Fibroblast of peridontal ligament (primary cell): ENCODE data around the gene KRTAP5-1.
A peak's percentile ranks its signal among the peaks of the same experiment; 100 is the strongest.

ENCODE experiments used
- DNase-seq: peaks from one replicate; pipeline ENCODE4 v3.0.0-alpha.2; 2010; ENCODE audit errors: extremely low read depth

KRTAP5-1 gene

DNA sequence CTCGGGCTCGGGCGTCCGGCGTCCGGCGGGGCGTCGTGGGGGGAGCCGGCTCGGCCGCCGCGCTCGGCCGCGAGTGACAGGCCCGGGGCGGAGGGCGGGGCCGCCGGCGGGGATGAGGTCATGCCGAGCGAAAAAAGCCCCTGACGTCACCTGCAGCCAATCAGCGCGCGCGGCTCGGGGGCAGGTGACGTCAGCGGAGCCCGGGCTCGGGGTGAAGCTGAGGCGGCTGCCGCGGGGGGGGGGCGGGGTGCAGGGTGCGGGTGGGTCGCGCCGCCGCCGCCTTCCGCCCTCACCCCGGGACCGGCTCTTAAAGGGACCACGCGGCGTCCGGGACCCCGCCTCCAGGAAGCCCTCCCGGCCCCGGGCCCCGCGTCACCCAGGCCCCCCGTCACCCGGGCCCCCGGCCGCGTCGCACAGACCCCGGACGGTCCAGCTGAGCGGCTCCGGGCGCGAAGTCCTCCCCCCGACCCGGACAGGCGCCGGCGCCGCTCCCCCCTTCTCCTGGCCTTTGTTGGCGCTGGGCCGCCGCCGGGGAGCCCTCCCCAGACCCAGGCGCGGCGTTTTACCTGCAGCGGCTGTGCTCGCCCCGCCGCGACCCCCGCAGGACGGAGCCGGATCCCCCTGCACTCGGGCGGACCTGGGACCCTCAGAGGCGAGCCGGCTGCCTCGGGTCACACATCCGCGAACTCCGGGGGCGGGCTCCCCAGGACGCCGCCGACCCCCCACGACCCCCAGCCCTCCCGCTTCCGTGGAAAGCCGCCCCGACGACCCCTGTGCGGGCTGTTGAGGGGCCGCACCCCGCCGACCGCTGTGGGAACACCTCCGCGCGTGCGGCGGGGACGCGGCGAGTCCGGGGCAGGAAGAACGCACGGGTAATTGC, 12.6 kb downstream of the KRTAP5-1 start, which contains the start of gene DUSP8:
Gene DUSP8, minus strand, starts transcription at position 75 of the 880 bp plus-strand sequence. CDS start 6,445 bp downstream, outside the sequence.
- DNase-seq: peak; percentile 68

DNA sequence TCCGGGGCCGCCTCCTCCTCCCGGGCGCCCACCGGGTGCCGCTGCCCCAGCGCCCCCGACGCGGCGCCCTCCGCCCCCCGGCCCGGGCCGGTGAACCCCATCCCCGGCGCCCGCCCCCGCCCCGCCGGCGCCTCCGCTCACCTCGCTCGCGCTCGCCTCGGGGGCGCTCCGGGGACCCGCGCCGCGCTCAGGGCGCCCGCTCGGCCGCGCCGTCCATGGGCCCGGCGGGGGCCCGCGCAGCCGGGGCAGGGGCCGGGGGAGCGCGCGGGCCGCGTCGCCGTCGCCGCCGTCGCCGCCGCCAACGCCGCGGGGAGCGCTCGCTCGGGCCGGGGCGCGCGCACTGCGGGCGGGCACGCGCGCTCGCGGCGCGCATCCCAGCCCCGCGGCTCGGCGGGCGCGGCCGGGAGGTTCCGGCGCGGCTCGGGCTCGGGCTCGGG, 13.3 kb downstream of the KRTAP5-1 start:
- no peak for DNase-seq

DNA sequence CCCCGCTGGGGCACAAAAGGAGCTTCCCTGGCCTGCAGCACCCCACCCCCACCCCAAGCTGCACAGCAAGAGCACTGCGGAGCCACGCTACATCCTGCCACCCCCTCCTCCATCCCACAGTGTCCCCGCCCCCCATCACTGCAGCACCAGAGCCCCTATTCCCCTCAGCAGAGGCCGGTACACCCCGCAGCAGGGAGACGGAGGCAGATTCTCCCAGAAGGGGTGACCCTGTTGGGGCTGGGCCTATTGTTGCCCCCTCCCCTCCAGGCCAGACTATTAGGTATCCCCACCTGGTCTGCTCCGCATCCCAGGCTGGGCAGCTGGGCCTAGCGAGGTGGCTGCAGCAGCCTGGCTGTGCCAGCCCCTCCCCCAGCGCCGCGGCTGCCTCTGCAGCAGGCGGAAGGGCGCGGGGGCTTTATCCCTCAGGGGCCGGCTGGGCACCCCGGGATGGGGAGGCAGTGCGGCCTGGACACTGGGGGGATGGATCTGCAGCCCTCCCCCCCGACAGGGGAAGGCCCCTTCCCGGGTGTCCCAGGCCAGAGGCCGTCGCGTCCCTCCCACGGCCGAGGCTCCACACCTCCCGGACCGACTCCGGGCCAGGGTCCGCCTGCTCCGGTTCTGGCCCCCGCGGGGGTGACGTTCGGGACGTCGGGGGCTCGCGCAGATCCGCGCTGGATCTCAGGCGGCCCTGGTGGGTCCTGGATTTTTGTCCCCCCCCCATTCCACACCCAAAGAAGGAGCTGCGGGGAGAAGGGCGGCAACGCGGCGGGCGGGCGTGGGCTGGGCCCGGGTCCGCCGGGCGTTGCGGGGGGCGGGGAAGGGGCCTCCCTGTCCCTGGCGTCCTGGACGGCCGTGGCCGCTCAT, 14.0 kb downstream of the KRTAP5-1 start:
- DNase-seq: no peak

DNA sequence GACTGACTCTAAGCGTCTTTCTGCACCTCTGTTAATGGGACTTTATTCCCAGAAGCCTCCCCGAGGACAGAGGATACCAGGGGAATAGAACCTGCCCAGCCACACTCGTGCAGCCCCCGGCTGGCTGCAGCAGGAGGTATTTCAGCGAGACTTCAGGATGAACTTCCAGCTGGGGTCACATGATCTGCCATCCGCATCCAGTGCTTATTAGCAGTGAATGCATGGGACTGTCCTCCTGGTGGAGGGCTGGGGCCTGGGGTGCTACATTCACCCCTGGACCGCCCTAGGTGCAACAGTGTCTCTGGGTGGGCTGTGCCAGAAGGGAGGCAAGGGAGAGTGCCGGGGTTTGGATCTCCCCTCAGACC, 14.6 kb downstream of the KRTAP5-1 start:
- no peak for DNase-seq

DNA sequence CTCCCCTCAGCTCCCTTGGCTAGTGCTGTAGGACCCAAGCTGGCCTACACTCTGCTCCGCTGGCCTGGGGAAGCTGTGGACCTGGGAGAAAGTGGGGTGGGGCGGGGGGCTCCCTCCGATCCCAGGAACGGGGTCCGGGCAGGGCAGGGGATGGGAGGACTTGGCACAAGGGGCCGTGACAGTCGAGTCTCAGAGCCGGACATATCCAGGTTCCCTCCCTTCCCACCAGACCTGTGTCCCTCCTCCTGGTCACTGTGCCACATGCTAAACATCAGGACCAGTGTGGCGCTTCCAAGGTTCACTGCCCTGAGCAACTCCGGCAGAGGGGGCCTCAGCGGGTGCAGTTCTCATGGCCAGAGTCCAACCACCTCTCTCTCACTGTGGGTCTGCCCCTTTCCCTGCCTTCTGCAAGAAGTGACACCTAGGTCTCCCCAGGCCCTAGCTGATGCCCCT, 15.1 kb downstream of the KRTAP5-1 start:
- no peak for DNase-seq

DNA sequence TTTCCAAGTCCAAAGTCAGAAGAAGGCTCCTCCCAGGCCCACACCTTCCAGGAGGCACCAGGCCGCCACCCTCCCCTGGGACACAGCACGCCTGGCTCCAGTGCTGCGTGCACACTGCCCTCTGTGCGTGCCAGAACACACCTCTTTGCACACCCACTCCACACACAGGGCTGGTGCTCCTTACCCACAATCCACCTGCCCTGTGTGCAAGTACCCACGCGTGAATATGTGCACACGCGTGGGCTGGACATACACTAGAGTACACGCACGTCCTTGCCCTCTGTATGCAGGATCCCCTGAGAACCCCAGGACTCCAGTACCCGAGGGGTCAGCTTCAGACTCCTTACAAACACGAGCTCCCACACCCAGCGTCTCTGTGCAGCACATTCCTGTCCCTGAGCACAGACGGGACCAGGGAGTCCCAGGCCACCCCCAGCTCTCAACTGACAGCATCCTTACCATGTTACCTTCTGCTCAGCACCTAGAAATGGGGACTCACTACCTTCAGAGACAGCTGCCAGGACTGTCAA, 15.8 kb downstream of the KRTAP5-1 start:
- no peak for DNase-seq

DNA sequence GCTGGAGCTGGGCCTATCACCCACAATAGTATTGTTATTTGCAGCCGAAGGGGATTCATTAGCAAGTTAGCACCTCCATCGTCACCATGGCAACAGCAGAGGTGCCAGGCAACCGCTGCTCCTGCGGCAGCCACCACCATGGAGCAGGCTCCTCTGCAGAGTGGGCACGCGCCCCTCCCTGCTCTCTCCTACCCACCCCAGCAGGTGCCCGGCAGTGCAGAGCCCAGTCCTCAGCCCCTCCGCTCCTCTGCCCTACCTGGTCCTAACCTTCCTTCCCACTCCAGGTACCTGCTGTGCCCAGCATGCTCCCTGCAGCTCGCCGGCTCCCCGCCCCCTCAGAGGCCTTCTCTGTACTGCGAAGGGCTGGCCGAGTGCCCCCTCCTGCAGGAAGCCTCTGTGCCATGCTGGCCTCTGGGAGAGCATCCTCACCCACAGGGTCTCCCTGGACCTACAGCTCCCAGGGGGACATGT, 16.6 kb downstream of the KRTAP5-1 start:
- no peak for DNase-seq

DNA sequence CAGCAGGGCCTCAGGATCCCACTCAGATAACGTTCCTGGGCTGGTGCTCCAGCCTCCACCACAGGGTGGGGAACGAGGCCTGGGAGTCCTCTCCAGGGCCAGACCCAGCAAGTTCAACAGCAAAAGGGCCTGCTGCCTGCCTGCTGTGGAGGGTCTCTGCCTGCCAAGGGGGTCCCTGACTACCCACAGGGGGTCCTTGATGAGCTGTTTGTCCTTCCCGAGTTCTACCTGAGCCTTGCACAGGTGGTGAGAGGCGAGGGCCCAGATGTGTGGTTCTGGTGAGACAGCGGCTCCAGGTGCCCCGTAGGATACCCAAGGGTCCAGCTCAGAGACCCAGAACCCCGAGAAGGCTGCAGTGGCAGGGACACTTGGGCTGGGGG, 17.4 kb downstream of the KRTAP5-1 start:
- DNase-seq: no peak

DNA sequence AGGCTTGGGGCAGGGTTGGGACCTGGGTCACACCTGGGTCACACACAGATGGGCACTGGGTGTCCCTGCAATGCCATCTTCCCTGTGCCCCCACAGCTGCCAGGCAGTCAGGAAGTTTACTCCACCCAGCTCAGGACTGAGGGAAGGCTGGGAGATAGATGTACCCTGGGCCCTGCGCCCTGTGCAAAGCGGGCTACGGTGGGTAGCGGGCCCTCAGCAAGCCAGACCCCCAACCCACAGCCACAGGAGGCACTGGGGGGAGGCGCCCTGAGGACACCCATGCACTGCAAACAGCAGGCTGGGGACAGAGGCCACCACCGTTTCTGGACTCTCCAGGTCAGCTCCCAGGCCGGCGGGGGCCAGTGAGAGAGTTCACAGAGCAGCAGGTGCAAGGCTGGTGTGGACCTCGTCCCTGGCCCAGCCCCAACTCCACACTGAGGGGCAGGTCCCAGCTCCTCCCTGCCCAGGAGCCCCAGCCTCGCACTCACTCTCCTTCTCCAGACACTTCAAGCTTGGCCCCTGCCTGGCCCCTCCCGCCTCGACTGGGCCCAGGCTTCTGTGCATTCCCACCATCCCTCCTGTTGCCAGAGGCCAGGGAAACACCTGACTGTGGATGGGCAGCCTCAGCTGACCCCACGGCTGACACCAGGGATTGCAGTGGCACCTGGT, 17.9 kb downstream of the KRTAP5-1 start:
- DNase-seq: no peak

DNA sequence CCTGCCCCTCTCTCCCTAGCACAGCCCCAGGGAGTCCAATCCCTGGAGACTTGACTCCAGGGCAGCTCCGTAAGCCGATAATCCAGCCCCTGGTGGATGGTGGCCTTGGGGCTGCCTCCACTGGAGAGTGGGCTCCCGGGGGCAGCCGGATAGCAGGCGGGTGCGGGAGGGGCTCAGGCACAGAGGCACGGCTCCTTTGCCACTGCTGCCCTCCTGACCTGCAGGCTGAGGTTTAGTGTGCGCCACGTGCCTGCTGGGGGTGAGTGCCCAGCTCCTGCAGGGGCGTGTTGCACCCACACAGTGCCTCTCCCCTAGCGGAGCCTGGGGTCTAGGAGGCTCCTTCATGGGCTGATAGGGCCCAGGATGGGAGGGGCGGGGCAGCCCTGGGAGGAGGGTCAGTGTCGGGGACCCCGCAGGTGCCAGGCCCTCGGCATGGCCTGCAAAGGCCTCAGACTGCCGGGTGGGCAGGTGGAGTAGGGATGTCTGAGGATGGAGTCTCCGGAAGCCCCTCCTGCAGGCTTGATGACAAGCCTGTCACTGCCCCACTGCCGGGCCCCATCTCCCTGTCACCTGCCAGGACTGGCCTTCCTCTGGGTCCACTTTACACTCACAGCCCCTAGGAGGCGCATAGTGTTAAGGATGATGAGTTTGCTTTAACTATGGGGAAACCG, 18.6 kb downstream of the KRTAP5-1 start:
- DNase-seq: no peak

DNA sequence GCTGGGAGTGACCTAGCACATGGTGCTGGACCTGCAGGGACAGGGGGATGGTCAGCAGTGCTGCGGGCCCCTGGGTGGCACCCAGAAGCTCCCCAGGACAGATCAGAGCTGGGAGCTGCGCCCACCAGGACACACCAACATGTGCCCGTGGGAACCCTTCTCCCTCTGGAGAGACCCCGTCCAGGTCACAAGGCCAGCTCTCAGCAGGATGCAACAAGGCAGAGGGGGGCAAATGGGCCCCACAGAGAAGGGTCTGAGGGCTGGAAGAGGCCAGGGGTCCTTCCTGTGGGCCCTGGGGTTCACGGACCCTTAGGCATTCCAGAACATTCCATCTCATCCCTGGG, 19.2 kb downstream of the KRTAP5-1 start:
- no peak for DNase-seq

DNA sequence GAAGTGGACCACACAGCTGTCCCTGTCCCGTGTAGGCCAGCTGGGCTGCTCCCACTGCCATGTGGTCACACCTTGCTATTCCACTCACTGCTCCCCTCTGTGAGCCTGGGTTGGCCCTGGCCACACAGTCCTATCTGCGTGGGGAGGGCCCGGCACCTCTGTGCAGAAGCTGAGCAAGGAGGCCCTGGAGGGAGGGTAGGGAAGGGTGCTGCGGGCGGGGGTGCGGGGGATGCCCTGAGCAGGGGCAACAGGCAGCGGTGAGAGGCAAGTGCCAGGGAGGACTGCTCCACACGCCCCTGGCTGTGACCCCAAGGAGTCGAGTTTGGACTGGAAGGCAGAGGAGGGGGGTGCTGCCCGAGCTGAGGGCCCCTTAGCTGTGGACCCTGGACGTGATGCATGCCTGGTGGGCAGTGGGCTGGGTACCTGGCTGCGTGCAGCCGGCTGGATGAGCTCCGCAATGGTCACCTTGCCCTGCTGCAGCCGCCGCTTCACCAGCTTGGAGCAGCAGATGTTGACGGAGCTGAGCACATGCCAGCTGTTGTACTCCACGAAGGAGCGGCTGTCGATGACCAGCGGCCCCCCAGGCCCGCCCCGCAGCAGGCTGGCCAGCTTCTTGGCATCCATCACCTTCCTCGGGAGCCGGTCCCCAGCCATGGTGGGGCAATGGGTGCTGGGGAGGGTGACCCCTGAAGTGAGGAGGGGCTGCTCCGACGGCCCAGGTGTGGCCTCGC, 19.7 kb downstream of the KRTAP5-1 start:
- DNase-seq: no peak

DNA sequence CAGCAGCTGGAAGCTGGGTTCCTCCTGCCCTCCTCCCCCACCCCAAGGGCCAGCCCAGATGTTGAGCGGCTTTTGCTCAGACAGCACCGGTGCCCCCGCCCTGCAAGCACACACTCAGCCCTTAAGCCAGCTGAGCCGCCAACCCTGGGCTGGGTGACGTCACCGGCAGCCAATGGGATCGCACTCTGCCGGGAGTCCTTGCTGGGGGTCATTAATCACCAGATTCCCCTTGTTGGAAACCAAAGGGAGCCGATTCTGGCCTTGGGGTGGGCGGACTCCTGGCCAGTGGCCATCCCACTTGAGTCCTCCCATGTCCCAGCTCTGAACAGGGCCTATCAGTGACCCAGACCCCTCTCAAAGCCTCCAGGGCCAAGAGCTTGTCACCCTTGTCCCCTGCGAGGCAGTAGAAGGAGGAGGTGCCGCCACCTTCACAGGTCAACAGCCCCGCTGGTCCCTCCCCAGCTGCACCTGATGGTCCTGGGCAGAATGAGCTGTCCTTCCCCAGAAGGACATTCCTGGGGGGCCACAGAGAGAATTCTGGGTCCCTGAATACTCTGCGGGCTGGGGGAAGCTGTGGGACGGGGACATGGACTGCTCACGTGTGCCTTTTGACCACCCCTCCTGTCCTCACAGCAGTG, 20.4 kb downstream of the KRTAP5-1 start:
- peak; percentile 28 for DNase-seq

DNA sequence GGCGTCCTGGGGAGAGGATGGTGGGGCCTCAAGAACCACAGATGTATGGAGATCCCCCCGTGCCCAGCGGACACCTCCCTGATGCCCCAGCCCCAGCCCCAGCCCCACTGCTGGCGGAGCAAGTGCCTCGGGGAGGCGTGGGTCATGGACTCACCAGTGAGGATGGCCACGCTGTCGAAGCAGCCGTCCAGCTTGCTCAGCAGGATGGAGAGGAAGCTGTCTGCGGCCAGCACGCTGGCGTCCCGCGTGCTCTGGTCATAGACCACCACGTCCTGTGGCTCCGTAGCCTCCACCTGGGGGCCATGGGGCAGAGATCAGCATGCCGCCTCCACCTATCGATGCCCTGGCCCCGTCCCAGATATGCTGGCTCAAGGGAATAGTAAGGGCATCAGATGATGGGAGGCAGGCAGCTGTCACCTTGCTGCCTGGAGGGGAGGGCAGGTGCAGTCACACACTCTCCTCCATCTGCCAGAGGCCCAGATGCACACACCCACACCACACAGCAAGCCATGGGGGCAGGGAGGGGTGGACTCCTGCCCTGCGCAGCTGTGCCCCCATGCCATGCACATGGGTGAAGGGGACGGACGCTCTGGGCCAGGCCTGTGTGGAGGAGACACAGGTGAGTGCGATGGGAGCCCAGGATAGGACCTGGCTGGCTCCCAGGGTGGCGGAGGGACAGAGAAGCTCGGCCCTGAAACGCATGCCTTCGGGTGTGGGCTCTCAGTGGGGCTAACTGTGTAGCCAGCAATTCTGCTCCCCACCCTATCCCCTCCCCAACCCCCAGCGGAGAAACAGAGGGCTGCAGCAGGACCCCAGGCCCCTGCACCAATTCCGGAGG, 21.2 kb downstream of the KRTAP5-1 start:
- no peak for DNase-seq

DNA sequence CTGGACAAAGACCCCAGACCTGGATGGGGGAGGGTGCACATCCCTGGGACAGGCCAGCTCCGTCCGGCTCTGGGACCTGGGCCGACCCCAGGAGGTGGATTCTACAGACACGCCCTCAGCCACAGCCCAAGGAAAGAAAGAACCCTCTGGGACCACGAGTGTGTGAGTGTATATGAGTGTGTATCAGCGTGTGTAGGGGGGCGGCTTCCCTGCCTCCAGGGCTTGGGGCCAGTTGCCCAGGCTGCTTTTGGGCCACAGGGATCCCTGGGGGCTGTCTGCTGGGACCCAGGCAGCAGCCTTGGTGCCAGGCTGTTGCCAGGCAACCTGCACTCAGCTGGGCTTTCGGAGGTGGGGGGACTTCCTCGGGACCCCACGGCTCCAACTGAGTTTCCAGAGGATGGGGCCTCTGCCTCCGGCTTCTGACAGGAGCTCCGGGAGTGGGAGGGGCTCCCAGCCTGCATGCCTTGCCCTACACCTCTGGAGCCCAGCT, 21.9 kb downstream of the KRTAP5-1 start:
- no peak for DNase-seq

DNA sequence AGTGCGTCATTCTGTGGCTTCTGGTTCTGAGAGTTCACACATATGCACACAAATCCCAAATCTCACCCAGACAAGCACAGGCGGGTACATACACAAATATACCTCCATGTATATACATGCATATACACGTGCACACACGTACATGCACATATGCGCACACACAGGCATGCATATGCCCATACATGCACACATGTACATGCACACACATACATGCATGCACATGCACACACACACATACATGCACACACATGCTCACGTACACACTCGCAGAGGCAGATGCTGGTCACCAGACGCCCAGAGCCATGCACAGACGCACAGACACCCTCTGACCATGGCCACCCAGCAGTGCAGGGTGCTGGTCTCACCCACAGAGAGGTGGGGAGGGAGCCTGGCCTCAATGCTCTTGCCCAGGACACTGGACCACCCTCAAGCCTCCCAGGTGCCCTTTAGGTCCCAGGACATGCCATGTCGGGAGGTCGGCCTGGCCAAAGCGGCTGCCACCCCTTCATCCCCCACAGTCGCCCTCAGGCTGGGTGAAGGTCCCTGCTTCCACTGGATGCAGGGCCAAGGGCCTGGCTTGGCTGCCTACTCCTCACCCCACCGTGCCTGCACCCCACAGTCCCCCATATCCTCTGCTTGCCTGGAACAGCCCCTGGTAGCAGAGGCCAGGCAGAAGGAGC, 22.5 kb downstream of the KRTAP5-1 start:
- no peak for DNase-seq

DNA sequence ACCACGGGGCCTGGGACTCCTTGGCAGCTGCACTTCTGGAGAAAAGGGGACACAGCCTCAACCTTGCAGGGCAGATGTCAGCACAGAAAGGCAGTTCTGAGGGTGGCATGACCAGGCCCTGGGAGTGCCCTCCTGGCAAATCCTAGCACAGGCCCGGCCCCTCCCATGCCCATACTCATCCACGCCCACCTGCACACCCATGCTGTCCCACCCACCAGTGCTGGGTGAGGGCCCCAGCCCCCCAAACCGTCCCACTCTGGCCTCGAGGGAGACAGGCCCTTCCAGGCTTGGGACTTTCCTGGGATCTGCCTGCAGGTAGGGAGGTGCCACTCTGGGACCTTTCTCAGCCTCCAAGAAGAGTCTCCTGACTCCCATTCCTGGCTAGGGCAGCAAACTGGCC, 23.1 kb downstream of the KRTAP5-1 start:
- no peak for DNase-seq

DNA sequence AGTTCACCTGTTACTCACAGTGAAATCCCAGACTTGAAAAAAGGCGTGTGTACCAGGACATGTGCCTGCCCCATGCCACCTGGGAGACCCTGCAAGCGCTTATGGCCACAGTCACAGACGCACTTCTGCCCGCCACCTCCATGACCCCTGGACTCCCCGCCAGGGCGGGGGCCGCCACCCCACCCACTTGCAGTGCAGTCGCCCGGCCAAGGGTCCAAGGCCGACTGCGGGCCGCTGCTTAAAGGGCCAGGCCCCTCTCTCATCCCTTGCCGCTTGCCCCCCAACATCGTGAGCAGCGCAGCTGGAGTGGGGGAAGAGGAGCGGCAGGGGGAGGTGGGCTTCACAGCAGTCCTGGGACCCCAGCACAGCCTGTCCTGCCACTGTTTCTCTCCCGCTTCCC, 23.8 kb downstream of the KRTAP5-1 start:
- DNase-seq: no peak
